Stimulated activated CD8-positive, alpha-beta memory T cell treated with anti-CD3 and anti-CD28 coated beads, Interleukin-4, amount 100 ng/mL, for 4 hours (primary cell): Measurements from ENCODE around the gene ARPC2.
"Not testable (repeated sequence)": the region's sequence is repeated elsewhere in the genome, so short reads cannot be mapped to it uniquely, and the experiment has no call there.

ENCODE experiments used
- DNase-seq, 2 donors: peaks; one replicate each; pipeline ENCODE4 v3.0.0-alpha.2; 2020; ENCODE audit warnings: low read depth in 2 of 2, low spot score in 1 of 2

The ARPC2 gene

GRCh38 chr2:218269900-218270720, 53.1 kb downstream of the ARPC2 start, which contains the start of the genes AAMP and PNKD:
Gene AAMP, minus strand, starts transcription at chr2:218270137. Its CDS starts 51 bp downstream, at chr2:218270086.
Gene PNKD, plus strand, starts transcription at chr2:218270519. Its CDS starts 17 bp downstream, at chr2:218270536.
- peak; percentile 100 for DNase-seq

DNA sequence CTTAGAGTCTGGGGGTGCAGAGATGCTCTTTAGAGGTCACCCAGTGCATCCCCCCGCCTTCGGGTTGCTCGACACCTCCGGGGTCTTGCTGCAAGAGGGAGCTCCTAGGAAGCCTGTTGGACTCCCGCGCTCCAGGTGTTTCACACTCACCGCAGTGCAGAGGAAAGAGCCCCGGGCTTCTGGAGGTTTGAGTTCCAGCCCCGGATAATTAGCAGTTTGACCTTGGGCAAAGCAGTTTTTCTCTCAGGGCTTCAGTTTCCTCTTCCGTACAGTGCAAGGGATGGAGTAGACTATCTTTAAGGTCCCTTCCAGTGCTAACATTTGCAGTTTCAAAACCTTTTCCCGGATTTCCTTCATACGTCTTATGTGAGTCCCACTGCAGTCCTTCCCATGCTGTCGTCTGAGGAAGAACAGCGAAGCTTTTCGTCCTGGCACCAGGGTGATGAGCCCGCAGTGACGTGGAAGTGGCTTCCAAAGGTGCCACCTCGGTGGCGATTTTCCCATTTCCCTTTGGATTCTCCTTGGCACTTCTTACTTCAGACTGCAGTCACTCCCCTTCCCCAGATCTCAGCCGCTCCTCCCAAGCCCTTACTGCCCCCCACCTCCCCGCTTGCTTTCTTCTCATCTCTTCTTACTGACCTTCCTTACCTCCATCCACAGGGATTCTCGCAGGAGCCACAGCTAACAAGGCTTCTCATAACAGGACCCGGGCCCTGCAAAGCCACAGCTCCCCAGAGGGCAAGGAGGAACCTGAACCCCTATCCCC, 53.9 kb downstream of the ARPC2 start:
- no peak for DNase-seq

- no peak for DNase-seq
Measured at GRCh38 chr2:218271487-218271797, 54.5 kb downstream of the ARPC2 start.

DNA sequence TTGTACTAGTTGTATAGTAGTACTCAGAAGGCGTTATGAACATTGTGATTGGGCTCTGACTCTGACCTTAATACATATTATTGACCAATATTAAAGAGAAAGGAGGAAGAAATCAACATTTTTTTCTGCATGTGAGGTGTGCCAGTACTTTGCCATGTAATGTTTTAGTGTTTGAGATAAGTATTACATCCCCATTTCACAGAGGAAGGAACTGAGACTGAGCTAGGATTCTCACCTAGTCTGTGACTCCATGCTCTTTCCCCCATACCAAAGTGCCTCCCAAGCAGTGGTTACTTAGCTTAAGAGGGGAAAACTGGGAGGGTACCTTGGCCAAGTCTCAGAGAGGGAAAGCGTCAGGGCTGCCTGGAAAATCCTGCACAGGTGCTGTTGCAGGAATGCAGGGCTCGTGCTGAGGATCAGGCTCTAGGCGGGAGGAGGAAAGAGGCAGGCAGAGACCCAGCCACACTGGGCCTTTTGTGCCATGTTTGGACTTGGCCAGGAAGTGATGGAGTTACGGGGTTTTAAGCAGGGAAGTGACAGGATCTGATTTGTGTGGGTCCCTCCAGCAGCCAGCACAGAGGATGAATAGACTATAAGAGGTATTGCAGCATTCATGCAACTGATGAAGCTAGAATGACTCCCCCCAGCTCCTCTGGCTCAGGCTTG, 55.0 kb downstream of the ARPC2 start:
- no peak for DNase-seq

DNA sequence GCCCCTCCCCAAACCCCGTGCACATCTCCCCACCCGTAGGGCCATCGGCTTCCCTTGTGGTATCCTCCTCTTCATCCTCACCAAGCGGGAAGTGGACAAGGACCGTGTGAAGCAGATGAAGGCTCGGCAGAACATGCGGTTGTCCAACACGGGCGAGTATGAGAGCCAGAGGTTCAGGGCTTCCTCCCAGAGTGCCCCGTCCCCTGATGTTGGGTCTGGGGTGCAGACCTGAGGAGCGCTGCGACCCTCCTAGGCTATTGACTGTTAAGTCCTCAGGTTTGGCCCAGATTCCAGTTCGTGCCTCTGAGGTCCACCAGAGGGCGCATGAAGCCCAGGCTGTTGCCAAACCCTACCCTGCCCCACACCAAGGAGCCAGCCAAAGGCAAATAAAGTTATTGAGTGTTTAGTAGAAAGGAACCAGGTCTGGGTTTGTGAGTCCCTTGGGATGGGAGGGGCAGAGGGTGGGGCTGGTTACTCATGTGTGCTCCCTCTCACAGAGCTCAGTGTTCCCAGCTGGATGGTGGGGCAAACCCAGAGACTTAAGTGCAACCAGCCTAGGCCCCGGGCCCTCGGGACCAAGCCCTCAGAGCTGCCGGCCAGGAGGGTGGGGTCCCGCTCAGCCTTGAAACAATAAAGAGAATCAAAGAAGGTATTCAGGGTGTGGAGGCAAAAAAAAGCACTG, 55.7 kb downstream of the ARPC2 start:
- DNase-seq: peak; percentile 59 to 61

DNA sequence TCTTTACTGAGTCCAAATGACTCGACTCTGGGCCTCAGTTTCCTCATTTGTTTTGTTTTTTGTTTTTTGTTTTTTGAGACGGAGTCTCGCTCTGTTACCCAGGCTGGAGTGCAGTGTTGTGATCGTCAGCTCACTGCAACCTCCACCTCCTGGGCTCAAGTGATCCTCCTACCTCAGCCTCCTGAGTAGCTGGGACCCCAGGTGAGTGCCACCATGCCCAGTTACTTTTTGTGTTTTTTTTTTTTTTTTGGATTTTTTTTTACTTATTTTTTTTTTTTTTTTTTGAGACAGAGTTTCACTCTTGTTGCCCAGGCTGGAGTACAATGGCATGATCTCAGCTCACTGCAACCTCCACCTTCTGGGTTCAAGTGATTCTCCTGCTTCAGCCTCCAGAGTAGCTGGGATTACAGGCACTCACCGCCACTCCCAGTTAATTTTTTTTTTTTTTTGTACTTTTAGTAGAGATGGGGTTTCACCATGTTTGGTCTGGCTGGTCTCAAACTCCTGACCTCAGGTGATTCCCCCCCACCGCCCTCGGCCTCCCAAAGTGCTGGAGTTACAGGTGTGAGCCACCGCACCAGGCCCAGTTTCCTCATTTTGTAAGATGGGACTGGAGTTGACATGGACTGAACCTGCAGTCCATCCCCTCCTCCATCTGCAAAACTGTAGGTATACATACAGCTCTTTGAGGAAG, 56.4 kb downstream of the ARPC2 start:
- not testable (repeated sequence) for DNase-seq

GRCh38 chr2:218273908-218274249, 56.9 kb downstream of the ARPC2 start:
- no peak for DNase-seq

GRCh38 chr2:218274586-218274985, 57.6 kb downstream of the ARPC2 start:
- no peak for DNase-seq

GRCh38 chr2:218275371-218276072, 58.5 kb downstream of the ARPC2 start:
- DNase-seq: no peak

DNA sequence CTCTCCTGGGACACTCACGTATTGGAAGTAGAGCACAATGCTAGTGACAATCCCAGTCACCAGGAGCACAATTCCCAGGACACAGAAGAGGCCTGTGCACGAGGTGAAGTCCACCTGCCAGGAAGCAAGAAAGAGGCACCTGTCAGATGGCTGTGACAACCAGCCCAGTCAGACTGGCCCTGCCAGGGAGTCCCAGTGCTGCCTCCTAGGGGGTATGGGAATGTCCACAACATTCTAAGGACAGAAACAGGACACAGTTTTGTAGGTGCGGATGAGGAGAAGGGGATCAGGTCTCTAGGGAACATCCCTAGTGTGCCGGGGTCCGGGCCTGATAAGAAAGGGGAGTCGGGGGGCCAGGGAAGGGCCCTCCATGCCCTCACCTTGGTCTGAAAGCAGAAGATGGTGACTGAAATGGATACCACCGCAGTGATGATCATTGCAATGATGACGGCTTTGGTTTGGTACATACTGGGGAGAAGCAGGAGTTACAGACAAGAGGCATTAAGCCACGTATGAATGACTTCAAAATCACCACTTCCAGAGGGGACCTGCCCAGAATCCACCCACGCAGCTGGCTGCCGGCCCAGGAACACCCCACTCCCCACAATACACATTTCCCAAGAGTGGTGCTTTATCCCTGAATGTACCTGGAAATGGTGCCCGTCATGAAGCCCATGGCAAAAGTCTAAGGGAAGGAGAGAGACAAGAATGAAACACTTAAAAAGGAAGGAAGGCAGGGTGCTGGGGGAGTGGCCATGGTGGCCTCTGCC, 60.2 kb downstream of the ARPC2 start:
- no peak for DNase-seq

DNA sequence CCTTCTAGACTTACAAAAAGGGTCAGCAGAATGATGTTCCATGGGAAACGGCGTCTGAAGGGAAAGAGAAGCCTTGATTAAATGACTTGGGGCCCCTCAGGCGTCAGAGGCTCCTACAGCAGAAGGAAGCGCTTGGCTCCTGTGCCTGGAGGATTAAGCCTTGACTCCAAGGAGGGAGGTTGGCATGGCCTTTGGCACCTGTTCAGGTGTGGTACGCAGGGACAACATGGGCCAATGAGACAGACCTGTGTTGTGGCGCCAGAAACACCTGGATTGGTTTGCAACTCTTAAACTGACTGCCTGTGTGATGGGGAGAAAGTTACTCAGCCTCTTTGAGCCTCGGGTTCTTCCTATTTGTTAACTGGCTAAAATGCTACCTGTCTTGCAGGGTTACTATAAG, 60.9 kb downstream of the ARPC2 start:
- no peak for DNase-seq

- no peak for DNase-seq
Measured at GRCh38 chr2:218278531-218279360, 61.8 kb downstream of the ARPC2 start.

DNA sequence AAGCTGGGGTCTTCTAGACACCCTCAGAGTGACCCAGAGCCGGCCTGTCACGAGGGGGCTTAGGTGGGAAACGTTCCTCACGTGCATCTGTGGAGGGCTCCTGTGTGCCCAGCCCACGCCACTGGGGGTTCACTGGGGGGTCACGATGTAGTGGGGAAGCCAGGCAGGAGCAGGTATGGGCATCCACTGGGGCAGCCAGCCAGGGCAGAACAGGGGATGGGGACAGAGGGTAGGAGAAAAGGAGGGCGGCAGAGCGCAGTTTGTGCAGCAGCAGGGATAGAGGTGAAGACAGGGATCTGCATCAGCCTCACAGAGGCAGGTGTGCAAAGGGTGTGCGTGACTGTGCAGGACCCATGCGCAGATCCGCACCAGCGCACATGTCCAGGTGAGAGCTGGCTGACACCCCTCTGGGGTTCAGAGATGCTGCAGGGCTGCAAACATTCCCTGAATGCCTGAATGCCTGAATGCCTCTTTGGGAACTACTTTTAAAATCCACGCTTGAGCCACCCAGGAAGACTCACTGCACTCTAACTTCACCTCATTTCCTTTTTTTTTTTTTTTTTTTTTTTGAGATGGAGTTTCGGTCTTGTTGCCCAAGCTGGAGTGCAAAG, 63.4 kb downstream of the ARPC2 start:
- DNase-seq: no peak

DNA sequence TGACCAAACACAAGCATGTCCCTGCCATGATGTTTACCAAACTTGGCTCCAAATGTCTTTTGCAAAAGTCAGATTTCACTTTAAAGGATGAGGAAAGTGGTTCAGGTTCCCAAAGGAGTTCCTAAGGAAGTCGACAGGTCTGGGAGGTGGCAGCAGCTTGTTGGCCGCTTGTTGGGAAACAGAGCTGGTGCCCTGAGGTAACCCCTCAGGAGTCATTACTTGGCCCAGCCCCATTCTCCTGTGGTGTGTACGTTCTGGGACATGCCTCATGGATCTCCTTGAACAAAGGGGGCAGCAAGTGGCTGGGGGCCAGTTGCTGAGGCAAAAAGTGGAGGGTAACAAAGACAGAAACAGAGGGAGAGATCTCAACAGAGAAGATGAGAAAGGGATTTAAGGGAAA, 64.5 kb downstream of the ARPC2 start:
- DNase-seq: no peak

- no peak for DNase-seq
Measured at GRCh38 chr2:218282173-218282991, 65.4 kb downstream of the ARPC2 start.

GRCh38 chr2:218284106-218284811, 67.3 kb downstream of the ARPC2 start:
- peak in 1 of 2 donors; percentile 51 for DNase-seq

GRCh38 chr2:218285604-218286003, 68.6 kb downstream of the ARPC2 start:
- no peak for DNase-seq
